ENCODE data around the gene SYT13. TPM values are rescaled to one million over a fixed set of nuclear protein-coding genes. Genes with fewer than 3 reads are reported as not detected.

Gene SYT13
- total RNA-seq, 1 donor from 2014 or later, result not detected

- no peak for DNase-seq
- no peak overlapping the region for H3K4me3 Mint-ChIP-seq
- H3K27ac Mint-ChIP-seq, result no peak overlapping the region
- no peaks in the 10 kb centered on the region for H3K9me3 Mint-ChIP-seq
- intact Hi-C loops (cut with micrococcal nuclease), result no loop called here
- no peaks in the 10 kb centered on the region for H3K36me3 Mint-ChIP-seq (ENCODE audit: low read depth)
- H3K27me3 Mint-ChIP-seq, result peaks cover 41% of the 10 kb centered on the region
- H3K4me1 Mint-ChIP-seq, result no peaks in the 10 kb centered on the region
Measured at GRCh38 chr11:45274206-45274605, 11.9 kb downstream of the SYT13 start.

DNA sequence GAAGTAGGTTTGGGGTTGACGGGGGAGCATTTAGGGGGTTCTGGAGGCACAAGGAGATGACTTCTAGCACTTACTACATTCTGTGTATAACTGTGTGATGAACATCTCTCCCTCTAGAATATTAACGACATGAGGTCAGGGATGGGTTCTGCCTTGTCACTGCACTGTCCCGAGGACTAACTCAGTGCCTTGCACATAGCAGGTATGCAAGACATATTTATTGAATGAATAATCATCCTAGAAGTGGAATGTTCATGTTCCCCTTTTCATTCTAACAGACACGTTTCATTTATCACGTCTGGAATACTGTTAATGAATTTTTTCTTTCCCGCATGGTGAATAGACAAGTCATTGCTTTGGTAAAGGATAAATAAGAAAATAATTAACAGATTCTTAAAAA is 12.6 kb downstream of the SYT13 start:
- no peaks in the 10 kb centered on the region for H3K36me3 Mint-ChIP-seq (ENCODE audit: low read depth)
- H3K4me3 Mint-ChIP-seq, result no peak overlapping the region
- H3K27ac Mint-ChIP-seq, result no peak overlapping the region
- H3K9me3 Mint-ChIP-seq, result no peaks in the 10 kb centered on the region
- peaks cover 40% of the 10 kb centered on the region for H3K27me3 Mint-ChIP-seq
- no peaks in the 10 kb centered on the region for H3K4me1 Mint-ChIP-seq
- intact Hi-C loops (cut with micrococcal nuclease), result no loop called here
- DNase-seq, result no peak

- peaks cover 35% of the 10 kb centered on the region for H3K27me3 Mint-ChIP-seq
Measured at GRCh38 chr11:45272701-45273100, 13.4 kb downstream of the SYT13 start.

DNA sequence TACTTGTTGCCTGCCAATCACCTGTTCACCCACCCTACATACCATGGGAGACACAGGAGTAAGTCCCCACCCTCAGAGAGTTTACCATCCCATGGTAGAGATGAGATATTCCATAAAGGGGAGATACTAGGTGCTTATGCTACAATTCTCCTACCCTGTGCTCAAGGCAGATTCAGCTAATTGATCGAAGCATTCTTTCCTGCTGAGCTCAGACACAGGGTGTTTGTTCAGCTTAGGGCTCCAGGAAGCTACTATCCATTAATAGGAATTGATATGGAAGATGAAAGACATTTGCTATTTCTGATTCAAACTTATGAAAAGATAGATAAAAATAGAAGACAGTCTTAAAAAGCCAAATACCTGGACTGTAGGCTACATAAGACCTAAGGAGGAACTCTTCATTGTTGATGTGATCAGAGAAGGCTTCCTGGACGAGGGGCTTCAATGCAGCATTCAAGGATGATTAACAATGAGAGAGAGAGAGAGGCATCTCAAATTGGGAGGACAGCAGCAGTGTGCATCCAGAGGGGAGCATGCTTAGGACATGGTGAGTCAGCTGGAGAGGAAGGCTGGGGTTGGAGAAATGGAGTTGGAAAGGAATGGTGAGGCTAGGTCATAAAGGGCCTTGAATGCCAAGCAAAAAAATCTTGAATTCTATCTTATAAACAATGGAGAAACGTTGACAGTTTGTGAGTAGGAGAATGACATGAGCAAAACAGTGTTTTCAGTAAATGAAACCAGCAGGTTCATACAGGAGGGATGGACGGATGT is 15.0 kb downstream of the SYT13 start:
- H3K9me3 Mint-ChIP-seq, result no peaks in the 10 kb centered on the region
- H3K4me1 Mint-ChIP-seq, result no peaks in the 10 kb centered on the region
- H3K4me3 Mint-ChIP-seq, result no peak overlapping the region
- no peak overlapping the region for H3K27ac Mint-ChIP-seq
- DNase-seq, result no peak
- H3K27me3 Mint-ChIP-seq, result peaks cover 27% of the 10 kb centered on the region
- intact Hi-C loops (cut with micrococcal nuclease), result no loop called here
- H3K36me3 Mint-ChIP-seq (ENCODE audit: low read depth), result no peaks in the 10 kb centered on the region

More at GRCh38 chr11:45272701-45273100, 13.4 kb downstream of the SYT13 start:
- Mint-ChIP-seq H3K27ac (no peak overlapping the region), H3K4me1 (no peaks in the 10 kb centered on the region), H3K4me3 (no peak overlapping the region), H3K9me3 (no peaks in the 10 kb centered on the region), H3K36me3 (ENCODE audit: low read depth) (no peaks in the 10 kb centered on the region)
- intact Hi-C loops (cut with micrococcal nuclease), result no loop called here
- DNase-seq, result no peak

- DNase-seq, result no peak
- H3K4me1 Mint-ChIP-seq, result peaks cover 1% of the 10 kb centered on the region
- H3K36me3 Mint-ChIP-seq (ENCODE audit: low read depth), result no peaks in the 10 kb centered on the region
- H3K4me3 Mint-ChIP-seq, result no peak overlapping the region
- no peaks in the 10 kb centered on the region for H3K9me3 Mint-ChIP-seq
- intact Hi-C loops (cut with micrococcal nuclease), result no loop called here
- peaks cover 21% of the 10 kb centered on the region for H3K27me3 Mint-ChIP-seq
- no peak overlapping the region for H3K27ac Mint-ChIP-seq
Measured at GRCh38 chr11:45269678-45270077, 16.5 kb downstream of the SYT13 start.

- peaks cover 12% of the 10 kb centered on the region for H3K27me3 Mint-ChIP-seq
- no peak overlapping the region for H3K4me3 Mint-ChIP-seq
- peaks cover 1% of the 10 kb centered on the region for H3K4me1 Mint-ChIP-seq
- no peak overlapping the region for H3K27ac Mint-ChIP-seq
- intact Hi-C loops (cut with micrococcal nuclease), result no loop called here
- H3K36me3 Mint-ChIP-seq (ENCODE audit: low read depth), result no peaks in the 10 kb centered on the region
- H3K9me3 Mint-ChIP-seq, result no peaks in the 10 kb centered on the region
- no peak for DNase-seq
Measured at GRCh38 chr11:45267652-45268299, 18.4 kb downstream of the SYT13 start.

GRCh38 chr11:45267052-45267451 is 19.1 kb downstream of the SYT13 start:
- intact Hi-C loops (cut with micrococcal nuclease), result no loop called here
- no peak overlapping the region for H3K4me3 Mint-ChIP-seq
- no peaks in the 10 kb centered on the region for H3K9me3 Mint-ChIP-seq
- peaks cover 12% of the 10 kb centered on the region for H3K27me3 Mint-ChIP-seq
- no peaks in the 10 kb centered on the region for H3K36me3 Mint-ChIP-seq (ENCODE audit: low read depth)
- peaks cover 1% of the 10 kb centered on the region for H3K4me1 Mint-ChIP-seq
- H3K27ac Mint-ChIP-seq, result no peak overlapping the region
- DNase-seq, result peak; percentile 61

- Mint-ChIP-seq H3K4me3 (no peak overlapping the region), H3K36me3 (ENCODE audit: low read depth) (no peaks in the 10 kb centered on the region), H3K27ac (no peak overlapping the region), H3K9me3 (no peaks in the 10 kb centered on the region), H3K4me1 (peaks cover 1% of the 10 kb centered on the region), H3K27me3 (peaks cover 12% of the 10 kb centered on the region)
- intact Hi-C loops (cut with micrococcal nuclease), result no loop called here
- DNase-seq, result no peak
Measured at GRCh38 chr11:45266676-45267020, 19.5 kb downstream of the SYT13 start.

DNA sequence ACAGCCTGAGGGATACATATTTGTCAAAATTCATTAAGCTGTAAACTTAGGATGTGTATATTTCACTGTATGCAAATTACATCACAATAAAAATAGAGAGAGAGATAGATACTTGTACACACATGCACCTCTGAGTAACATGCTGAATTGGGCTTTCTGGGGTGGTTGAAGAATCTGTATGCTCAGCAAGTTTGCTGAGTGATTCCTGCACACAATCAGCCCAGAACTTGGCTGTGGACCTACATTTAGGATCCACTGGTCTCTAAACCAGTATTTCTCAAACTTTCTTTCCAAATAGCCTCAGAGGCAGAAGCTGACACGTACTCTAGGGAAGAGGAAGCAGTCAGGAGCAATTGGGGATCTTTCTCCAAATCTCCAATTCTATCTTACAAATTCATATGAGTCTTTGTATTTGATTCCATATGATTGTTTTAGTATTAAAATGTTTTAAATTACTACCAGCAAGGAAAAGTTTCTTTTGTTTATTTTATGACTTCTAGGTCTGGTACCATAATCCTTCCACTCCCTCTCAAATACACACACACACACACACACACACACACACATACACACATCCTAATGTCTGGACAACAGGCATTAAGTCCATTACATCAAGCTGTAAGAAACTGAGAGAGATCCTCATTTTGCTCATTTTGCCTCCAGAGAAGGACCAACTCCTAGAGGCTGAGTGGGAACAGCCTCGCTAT is 20.0 kb downstream of the SYT13 start:
- no peaks in the 10 kb centered on the region for H3K9me3 Mint-ChIP-seq
- no peak overlapping the region for H3K27ac Mint-ChIP-seq
- H3K4me3 Mint-ChIP-seq, result no peak overlapping the region
- no peak for DNase-seq
- H3K36me3 Mint-ChIP-seq (ENCODE audit: low read depth), result no peaks in the 10 kb centered on the region
- peaks cover 10% of the 10 kb centered on the region for H3K27me3 Mint-ChIP-seq
- H3K4me1 Mint-ChIP-seq, result peaks cover 1% of the 10 kb centered on the region
- intact Hi-C loops (cut with micrococcal nuclease), result no loop called here

DNA sequence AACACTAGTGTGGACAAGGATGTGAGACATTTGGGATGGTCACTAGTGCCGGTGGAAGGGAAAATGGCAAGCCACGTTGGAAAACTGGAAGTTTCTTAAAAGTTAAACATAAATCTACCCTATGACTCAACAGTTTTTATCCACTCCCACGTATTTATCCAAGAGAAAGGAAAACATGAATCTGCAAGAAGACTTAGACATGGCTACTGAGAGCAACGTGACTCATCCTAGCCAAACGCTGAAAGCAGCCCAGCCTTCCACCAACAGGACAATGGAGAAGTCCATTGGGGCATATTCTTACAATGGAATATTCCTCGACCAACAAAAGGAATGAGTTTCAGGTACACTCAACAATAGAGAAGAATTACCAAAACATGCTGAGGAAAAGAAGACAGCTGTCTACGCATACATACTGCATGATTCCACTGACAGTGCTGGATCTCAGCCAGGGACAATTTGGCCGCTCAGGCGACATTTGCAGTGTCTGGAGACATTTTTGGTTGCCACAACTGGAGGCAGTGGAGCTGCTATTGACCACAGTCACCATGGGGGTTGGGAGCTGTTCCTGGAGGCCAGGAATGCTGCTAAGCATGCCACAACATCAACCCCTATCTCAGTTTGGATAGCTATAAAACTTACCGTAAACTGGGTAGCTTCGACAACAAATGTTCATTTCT is 21.2 kb downstream of the SYT13 start:
- H3K36me3 Mint-ChIP-seq (ENCODE audit: low read depth), result no peaks in the 10 kb centered on the region
- H3K4me1 Mint-ChIP-seq, result peaks cover 1% of the 10 kb centered on the region
- intact Hi-C loops (cut with micrococcal nuclease), result no loop called here
- no peak for DNase-seq
- H3K27ac Mint-ChIP-seq, result no peak overlapping the region
- H3K9me3 Mint-ChIP-seq, result no peaks in the 10 kb centered on the region
- H3K27me3 Mint-ChIP-seq, result peaks cover 3% of the 10 kb centered on the region
- H3K4me3 Mint-ChIP-seq, result no peak overlapping the region

GRCh38 chr11:45263773-45264172 is 22.4 kb downstream of the SYT13 start:
- DNase-seq, result no peak
- H3K4me3 Mint-ChIP-seq, result no peak overlapping the region
- no peaks in the 10 kb centered on the region for H3K9me3 Mint-ChIP-seq
- peaks cover 2% of the 10 kb centered on the region for H3K27me3 Mint-ChIP-seq
- H3K4me1 Mint-ChIP-seq, result peaks cover 1% of the 10 kb centered on the region
- intact Hi-C loops (cut with micrococcal nuclease), result no loop called here
- H3K36me3 Mint-ChIP-seq (ENCODE audit: low read depth), result no peaks in the 10 kb centered on the region
- H3K27ac Mint-ChIP-seq, result no peak overlapping the region

DNA sequence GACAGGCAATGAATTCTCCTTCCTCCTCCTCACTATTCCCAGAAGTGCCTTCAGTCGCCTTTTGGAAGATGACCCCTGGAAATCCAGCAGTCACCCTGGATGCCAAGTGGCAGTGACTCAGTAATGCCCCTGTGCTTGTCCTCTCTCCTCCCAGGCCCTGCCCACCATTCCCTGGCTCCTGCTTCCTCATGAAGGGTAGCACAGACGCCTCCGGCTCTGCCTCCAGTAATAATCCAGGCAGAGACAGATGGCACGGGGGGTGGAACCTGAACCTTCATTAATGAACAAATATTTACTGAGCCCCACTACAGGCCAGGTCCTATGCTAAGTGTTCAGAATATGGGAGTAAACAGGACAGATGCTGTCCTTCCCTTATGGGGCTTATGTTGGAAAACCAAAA is 23.2 kb downstream of the SYT13 start:
- Mint-ChIP-seq H3K36me3 (ENCODE audit: low read depth) (no peaks in the 10 kb centered on the region), H3K27ac (no peak overlapping the region)

DNA sequence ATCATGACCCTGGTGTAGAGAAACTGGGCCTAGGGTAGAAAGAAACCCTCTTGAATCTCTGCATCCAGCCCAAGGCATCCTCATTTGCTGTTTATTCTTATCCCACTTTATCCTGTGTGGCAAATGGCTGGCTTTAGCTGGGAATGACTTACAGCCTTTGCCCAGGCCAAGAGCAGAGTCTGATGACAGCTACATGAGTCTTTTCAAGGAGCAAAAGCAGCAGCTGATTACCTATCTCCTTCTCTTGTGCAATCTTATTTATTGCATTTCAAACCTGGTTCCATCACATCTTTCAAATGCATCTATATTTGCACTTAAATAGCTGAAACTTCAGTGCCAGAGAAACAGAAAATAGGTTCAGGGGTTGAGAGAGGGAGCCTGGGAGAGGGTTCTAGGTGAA is 26.1 kb downstream of the SYT13 start:
- Mint-ChIP-seq H3K27me3 (peaks cover 2% of the 10 kb centered on the region), H3K9me3 (no peaks in the 10 kb centered on the region), H3K4me3 (no peak overlapping the region), H3K36me3 (ENCODE audit: low read depth) (no peaks in the 10 kb centered on the region), H3K27ac (no peak overlapping the region), H3K4me1 (peaks cover 1% of the 10 kb centered on the region)
- intact Hi-C loops (cut with micrococcal nuclease), result no loop called here
- no peak for DNase-seq

More for the DNA sequence above, 23.2 kb downstream of the SYT13 start:
- intact Hi-C loops (cut with micrococcal nuclease), result no loop called here
- no peak for DNase-seq
- Mint-ChIP-seq H3K4me1 (peaks cover 1% of the 10 kb centered on the region), H3K9me3 (no peaks in the 10 kb centered on the region), H3K4me3 (no peak overlapping the region), H3K27me3 (peaks cover 2% of the 10 kb centered on the region)

DNA sequence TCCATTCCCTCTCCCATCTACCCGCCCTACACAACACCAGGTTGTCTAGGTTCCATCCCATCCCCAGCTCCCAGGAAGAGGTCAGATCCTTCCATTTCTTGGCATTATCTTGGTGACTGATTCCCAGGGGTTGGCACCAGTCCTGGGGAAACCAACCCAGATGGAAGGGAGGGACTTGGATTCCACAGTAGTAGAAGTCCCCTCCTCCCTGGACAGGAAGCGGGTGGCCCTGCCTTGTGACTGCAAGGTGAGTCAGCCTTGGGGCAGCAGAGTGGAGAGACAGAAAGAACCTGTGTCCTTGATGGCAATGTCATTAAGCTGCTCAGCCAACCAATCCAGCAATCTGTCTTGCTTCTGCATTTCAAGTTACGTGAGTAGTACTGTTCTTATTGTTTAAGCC is 26.5 kb downstream of the SYT13 start:
- H3K27me3 Mint-ChIP-seq, result peaks cover 2% of the 10 kb centered on the region
- no peaks in the 10 kb centered on the region for H3K36me3 Mint-ChIP-seq (ENCODE audit: low read depth)
- H3K4me1 Mint-ChIP-seq, result no peaks in the 10 kb centered on the region
- no peaks in the 10 kb centered on the region for H3K9me3 Mint-ChIP-seq
- no peak for DNase-seq
- intact Hi-C loops (cut with micrococcal nuclease), result loop anchor here (10.0 kb wide), 1 partner anchor 75 kb away; no protein-coding TSS in a partner anchor
- no peak overlapping the region for H3K4me3 Mint-ChIP-seq
- no peak overlapping the region for H3K27ac Mint-ChIP-seq
